Ureter (tissue), 1 donor: ENCODE results near the gene TNRC6C. TPM values are rescaled to one million over a fixed set of nuclear protein-coding genes. Genes with fewer than 3 reads are reported as not detected.

Experiments used
- DNase-seq: peaks from one replicate; pipeline ENCODE4 v3.0.0-alpha.2; 2020; ENCODE audit warnings: low spot score
- total RNA-seq: library from RNA; stranded (reverse); gene quantifications from one replicate; pipeline ENCODE4 v1.2.4, GENCODE V29; 2023
- donor health status: DM: yes; HTN: yes; CAD: no.

The TNRC6C gene
- total RNA-seq: 36.7 TPM

GRCh38 chr17:77957857-77958715 is at the start of gene TNRC6C:
Gene TNRC6C (plus strand): TSS chr17:77958703. CDS start chr17:78004207, 45,504 bp downstream.
- DNase-seq: peak; percentile 100

DNA sequence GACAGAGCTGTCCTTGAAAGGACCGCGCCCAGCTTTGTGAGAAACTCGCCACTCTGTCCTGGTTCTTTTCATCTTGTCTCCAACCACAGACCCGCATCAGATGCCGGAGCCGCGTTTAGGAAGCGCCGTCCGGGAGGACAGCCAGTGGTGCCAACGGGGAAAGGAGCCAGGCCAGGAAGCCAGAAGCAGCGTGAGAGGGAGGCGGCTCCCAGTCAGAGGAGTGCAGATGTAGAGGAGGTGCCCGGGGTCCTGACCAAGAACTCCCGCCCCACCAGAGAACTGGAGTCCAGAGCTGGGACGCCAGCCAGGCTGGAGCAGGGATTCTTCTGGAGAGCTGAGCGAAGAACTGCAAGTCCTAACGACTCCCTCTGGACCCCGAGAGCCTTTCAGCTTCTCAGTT is 49.3 kb upstream of the TNRC6C start:
- DNase-seq: no peak

DNA sequence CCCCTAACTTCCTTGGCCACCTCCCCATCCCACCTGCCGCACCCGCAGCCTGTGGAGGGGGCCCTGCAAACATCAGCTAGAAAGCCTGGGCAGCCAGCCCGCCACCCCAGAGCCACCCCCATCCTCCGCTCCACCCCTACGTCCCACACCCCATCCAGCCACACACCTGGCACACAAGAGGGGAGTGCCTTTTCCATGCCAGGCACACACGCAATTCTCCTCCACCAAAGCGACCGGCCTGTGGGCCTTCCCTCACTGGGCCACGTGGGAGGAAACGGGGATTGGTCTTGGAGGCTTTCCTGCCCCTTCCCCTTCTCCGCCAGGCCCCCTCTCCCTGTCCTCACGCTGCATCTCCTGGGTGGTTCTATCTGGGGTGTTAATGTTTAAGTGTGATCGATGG is 48.7 kb upstream of the TNRC6C start:
- no peak for DNase-seq

DNA sequence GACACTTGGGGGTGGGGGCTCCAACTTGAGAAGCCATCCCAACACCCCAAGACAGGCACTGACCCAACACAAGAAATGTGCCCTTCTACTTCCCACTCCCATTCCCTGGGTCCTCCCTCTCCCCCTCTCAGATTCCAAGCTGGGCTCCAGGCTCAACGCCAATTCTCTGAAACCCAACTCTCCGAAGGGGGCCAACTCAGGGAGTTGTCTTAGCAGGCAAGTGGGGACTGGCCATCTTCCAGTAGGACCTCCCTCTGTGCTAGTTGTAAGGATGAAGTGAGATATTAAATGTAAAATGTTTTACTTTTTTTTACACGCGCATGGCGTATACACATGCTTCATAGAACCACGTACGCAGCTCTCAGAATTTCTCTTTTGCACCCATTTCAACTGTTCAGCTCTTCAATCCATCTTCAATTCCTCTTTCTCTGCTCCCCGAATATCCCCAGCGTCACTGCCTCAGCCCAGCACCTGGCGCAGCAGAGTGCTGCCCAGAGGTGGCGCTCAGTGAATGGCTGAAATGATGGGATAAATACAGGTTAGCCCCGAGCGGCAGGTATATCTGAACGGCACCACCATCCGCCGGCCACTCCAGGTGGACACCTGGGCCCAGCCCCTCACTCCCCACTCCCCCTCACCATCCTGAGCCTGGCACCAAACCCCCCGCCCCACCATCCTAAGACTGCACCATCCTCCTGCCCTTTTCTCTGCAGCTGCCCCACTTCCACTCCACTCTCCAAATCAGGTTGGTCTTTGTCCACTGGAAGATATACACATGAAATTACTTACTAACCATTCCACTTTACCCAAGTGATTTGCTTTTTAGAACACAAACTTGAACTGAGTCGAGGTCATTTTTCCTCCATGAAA is 43.9 kb upstream of the TNRC6C start:
- DNase-seq: no peak

GRCh38 chr17:77915594-77916021 is 42.9 kb upstream of the TNRC6C start:
- no peak for DNase-seq

DNA sequence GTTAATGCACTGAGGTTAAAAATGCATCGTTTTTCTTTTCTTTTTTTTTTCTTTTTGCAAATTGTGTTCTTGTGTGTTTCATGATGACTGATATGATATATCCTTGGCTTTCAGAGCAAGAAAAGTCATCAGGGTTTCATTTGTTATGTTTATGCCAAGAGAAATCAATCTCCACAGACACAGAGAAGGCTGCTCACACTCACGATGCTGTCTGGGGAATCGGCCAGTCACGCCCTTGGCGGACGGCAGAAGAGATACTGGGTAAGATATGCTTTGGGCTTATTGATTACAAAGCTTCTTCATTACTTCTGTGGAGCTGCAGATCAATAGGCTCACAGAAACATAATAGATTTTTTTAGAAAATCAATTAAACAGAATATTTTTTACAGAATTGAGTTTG is 42.2 kb upstream of the TNRC6C start:
- DNase-seq: no peak

- no peak for DNase-seq
These were observed 41.6 kb upstream of the TNRC6C start for GRCh38 chr17:77916703-77917481.

DNA sequence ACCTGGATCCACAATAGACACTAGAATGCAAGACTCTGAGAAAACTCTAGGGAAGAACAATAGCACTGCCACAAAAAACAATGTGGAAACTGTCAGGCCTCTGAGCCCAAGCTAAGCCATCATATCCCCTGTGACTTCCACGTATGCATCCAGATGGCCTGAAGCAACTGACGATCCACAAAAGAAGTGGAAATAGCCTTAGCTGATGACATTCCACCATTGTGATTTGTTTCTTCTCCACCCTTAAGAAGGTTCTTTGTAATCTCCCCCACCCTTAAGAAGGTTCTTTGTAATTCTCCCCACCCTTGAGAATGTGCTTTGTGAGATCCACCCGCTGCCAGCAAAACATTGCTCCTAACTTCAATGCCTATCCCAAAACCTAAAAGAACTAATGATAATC is 39.2 kb upstream of the TNRC6C start:
- DNase-seq: no peak

DNA sequence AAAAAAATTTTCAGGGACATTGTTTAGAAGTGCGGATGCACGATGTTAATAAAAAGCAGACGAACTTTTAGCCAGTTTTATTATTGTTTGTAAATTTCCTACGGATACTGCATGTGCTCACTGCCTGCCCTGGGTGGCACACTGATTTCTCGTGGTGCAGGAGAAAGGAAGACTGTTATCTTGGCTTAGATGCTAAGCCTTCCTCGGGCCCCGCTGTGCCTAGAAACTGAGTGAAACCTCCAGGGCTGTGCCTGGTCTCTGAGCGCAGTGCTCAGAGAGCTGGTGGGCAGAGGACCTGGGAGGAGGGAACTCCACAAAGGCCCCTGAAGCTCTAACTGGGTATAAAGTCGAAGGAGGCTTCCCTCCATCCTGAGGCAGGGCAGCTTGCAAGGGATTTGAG is 35.4 kb upstream of the TNRC6C start:
- no peak for DNase-seq

- DNase-seq: no peak
These were observed 34.6 kb upstream of the TNRC6C start for GRCh38 chr17:77923776-77924513.

DNA sequence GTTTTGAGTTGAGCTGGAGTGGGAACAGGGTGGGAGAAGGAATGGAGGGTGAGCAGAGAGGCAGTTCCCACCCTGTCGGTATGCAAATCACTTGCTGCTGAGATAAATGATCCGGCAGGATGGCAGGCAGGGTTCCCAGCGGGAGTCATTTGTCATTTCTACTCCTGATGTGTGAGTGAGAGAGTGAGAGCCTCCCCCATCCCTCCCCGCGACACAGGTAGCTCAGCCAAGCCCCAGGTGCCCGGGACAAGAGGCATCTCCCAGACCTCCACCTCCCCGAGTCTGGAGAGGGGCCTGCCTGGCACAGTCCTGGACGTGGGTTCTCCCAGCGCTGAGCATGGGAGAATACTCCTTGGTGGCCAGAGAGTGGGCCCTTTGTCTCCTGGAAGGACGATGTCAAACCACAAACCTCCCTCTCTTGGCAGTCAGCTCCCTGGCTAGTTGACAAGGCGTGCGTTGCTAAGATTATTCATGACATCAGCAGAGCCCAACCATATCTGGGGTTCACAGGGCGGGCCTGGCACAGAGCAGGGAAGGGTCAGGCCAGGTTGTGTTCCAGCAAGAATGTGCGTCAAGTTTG is 33.7 kb upstream of the TNRC6C start:
- DNase-seq: no peak

GRCh38 chr17:77925831-77926543 is 32.5 kb upstream of the TNRC6C start:
- no peak for DNase-seq

GRCh38 chr17:77926981-77927380 is 31.5 kb upstream of the TNRC6C start:
- no peak for DNase-seq

DNA sequence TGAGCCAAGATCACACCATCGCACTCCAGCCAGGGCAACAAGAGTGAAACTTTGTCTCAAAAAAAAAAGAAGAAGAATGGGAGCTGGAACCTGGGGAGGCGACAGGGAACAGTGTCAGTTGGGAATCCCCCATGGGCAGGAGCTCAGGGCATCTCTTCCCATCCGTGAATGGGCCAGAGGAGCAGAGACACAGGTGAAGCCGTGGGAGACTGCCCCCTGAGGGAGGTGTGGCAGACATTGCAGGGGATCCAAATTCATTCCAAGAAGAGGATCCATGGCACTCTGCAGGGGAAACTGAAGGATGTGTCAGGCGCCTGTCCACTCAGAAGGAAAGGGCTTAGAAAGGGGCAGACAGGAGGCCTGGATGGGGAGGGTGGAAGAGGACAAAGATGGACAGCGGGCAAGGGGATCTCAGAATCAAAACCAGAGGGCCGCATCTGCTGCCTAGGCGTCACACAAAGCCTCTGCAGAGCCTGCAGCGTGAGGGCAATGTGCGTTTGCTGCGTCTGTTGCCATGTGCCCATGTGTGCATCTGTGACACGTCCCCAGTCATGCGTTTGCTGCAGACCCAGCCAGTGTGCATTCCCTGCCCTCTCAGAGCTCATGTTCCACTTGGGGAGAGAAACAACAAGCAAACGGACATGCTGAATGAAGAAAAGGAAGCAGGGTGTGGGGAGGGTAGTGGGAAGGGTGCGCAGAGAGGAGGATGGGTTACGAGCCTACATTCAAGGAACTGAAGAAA is 30.6 kb upstream of the TNRC6C start:
- DNase-seq: no peak

DNA sequence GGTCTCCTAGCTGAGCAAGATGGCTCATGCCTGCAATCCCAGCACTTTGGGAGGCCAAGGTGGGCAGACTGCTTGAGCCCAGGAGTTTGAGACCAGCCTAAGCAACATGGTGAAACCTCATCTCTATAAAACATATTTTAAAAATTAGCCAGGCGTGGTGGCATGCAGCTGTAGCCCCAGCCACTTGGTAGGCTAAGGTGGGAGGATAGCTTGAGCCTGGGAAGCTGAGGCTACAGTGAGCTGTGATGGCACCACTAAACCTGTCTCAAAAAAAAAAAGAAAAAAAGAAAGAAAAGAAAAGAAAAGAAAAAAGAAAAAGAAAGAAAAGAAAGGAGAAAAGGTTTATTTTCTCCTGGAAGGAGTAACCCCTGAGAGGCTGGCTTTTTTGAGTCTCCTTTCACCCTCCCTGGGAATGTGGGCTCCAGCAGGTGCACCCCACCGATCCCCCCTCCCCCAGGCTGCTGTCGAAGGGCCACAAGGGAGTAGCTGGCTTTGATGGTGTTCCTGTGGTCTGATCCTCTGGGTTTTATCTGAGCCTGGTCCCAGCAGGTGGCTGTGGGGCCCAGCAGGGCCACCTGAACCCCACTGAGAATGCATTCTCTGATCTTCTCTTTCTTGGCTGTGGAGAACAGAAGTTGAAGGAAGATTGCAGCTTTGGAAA is 29.9 kb upstream of the TNRC6C start:
- no peak for DNase-seq

- no peak for DNase-seq
These were observed 29.3 kb upstream of the TNRC6C start for GRCh38 chr17:77929180-77929564.

DNA sequence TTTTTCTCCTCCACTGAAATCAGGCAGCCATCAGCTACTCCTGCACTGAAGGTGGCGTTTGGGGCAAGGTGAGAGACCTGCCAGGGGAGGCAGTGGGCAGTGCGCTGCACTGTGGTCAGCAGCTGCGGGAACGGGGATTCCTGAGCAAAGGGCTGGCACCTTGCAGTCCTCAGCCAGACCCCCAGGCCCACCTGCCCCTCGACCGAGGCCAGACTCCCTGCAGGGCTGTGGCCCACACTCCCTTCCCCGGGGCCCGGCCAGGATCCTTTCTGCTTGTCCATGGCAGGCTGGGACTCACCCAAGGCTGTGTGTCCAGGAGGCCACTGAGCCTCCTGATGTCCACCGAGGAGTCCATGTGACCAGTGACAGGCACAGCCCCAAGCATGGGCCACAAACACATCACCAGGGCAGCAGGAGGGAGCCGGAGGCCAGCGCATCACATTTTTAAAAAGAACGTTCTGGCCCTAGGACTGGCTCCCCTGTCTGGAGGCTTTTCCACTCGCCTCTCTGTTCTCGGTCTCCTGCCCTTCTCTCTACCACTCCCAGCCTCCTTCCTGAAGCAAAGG is 28.5 kb upstream of the TNRC6C start:
- no peak for DNase-seq
